Measurements from ENCODE around the gene SMIM41. TPM values are rescaled to one million over a fixed set of nuclear protein-coding genes. Genes with fewer than 3 reads are reported as not detected.
"Not testable (repeated sequence)": the region's sequence is repeated elsewhere in the genome, so short reads cannot be mapped to it uniquely, and the experiment has no call there.

Gene SMIM41
- polyA plus RNA-seq, 2 of the 4 experiments (the other 2 are of a cell fraction), result not detected

GRCh38 chr12:52097045-52097666, 17.7 kb downstream of the SMIM41 start (continued):
- TF ChIP-seq, protein P1, sequence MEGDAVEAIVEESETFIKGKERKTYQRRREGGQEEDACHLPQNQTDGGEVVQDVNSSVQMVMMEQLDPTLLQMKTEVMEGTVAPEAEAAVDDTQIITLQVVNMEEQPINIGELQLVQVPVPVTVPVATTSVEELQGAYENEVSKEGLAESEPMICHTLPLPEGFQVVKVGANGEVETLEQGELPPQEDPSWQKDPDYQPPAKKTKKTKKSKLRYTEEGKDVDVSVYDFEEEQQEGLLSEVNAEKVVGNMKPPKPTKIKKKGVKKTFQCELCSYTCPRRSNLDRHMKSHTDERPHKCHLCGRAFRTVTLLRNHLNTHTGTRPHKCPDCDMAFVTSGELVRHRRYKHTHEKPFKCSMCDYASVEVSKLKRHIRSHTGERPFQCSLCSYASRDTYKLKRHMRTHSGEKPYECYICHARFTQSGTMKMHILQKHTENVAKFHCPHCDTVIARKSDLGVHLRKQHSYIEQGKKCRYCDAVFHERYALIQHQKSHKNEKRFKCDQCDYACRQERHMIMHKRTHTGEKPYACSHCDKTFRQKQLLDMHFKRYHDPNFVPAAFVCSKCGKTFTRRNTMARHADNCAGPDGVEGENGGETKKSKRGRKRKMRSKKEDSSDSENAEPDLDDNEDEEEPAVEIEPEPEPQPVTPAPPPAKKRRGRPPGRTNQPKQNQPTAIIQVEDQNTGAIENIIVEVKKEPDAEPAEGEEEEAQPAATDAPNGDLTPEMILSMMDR (IDR thresholded peaks at IDR 0.05), result no peak
- no peak for TF ChIP-seq CHD2 (IDR thresholded peaks at IDR 0.05; ENCODE audit: low read length, partially characterized antibody)
- TF ChIP-seq ATOH8 (CRISPR knock-in tag; IDR thresholded peaks at IDR 0.05; ENCODE audit: low read depth), result no peak
- no peak for TF ChIP-seq JUN (IDR thresholded peaks at IDR 0.05)

- POLR2A ChIA-PET; H3K4me1 ChIP-seq; H3K9me3 ChIP-seq; H3K4me2 ChIP-seq; DNase-seq (ENCODE audit: low read depth in 1 of 2, low spot score in 1 of 2); H3K27ac ChIP-seq; FAIRE-seq; CTCF ChIA-PET; H3K4me3 ChIP-seq; ATAC-seq: not testable (repeated sequence)
- WGBS (ENCODE audit: missing lambda C conversion rate), result 50% methylated on average over 10 of the region's 10 CpGs
These were observed 25.1 kb downstream of the SMIM41 start for GRCh38 chr12:52104431-52105089.

GRCh38 chr12:52116222-52117125, 37.0 kb downstream of the SMIM41 start:
- DNase-seq (ENCODE audit: low read depth in 1 of 2, low spot score in 1 of 2), result peak in 1 of 2 experiments; percentile 50
- POLR2A ChIA-PET, result not testable (repeated sequence)

GRCh38 chr12:52117806-52118475, 38.4 kb downstream of the SMIM41 start:
- ATAC-seq; FAIRE-seq; POLR2A ChIA-PET; H3K9me3 ChIP-seq; H3K4me3 ChIP-seq; H3K4me1 ChIP-seq; H3K4me2 ChIP-seq; DNase-seq (ENCODE audit: low read depth in 1 of 2, low spot score in 1 of 2); H3K27ac ChIP-seq: not testable (repeated sequence)
- CTCF ChIA-PET, result interaction anchor here (1.0 to 15.8 kb wide), 13 partner anchors 7 to 767 kb away, joined by 3 to 304 read pairs (median 6); partner anchors contain the start of gene ATG101
- 89% methylated on average over 20 of the region's 20 CpGs for WGBS (ENCODE audit: missing lambda C conversion rate)

More at GRCh38 chr12:52116222-52117125, 37.0 kb downstream of the SMIM41 start:
- 44% methylated on average over 18 of the region's 18 CpGs for WGBS (ENCODE audit: missing lambda C conversion rate)
- ATAC-seq; H3K4me3 ChIP-seq; FAIRE-seq; H3K4me2 ChIP-seq; H3K27ac ChIP-seq; H3K9me3 ChIP-seq; H3K4me1 ChIP-seq; TF ChIP-seq FOSL2 (IDR thresholded peaks at IDR 0.05): not testable (repeated sequence)
- TF ChIP-seq, protein P1 (IDR thresholded peaks at IDR 0.05), result 0 out of 3 replicates have a peak, but pooled peaks have one; percentile 9
- peak; percentile 44 for TF ChIP-seq FOSL2 (CRISPR knock-in tag; IDR thresholded peaks at IDR 0.05)
- CTCF ChIA-PET, result interaction anchor here (0.6 to 15.8 kb wide), 23 partner anchors 9 to 769 kb away, joined by 3 to 304 read pairs (median 3); partner anchors contain the start of gene ATG101
